ENCODE measurements around the gene RSPRY1. TPM values are rescaled to one million over a fixed set of nuclear protein-coding genes. Genes with fewer than 3 reads are reported as not detected.
A peak's percentile ranks its signal among the peaks of the same experiment; 100 is the strongest.

Gene RSPRY1
- total and polyA plus RNA-seq, 12 donors = 7.7 to 43.5 (median 25.5) TPM

GRCh38 chr16:57284209-57284951 lies 98.3 kb downstream of the RSPRY1 start, which contains the start of gene PLLP:
PLLP (minus strand) TSS chr16:57284672; CDS start chr16:57284540, 132 bp downstream.
- WGBS, 4 donors = 0 to 4% (median 2%) methylated on average over 18 to 95 of the region's 95 CpGs
- peak in 4 of 7 donors; percentile 33 to 42 (median 39) for DNase-seq
- no peaks in the 10 kb centered on the region for H3K36me3 ChIP-seq (replicated peaks in 1 of 2)
- H3K4me3 ChIP-seq = peak within 1 kb of the TSS in 2 of 4 donors; percentile 33 to 48
- H3K27ac ChIP-seq = no peak within 1 kb of the TSS
- peaks cover 16 to 18% of the 10 kb centered on the region in 2 donors for H3K4me1 ChIP-seq (replicated peaks in 1 of 2)
- no peaks in the 10 kb centered on the region for H3K27me3 ChIP-seq
- H3K9me3 ChIP-seq (replicated peaks in 1 of 3) = no peaks in the 10 kb centered on the region
- intact Hi-C loops (cut with DNase I) = loop anchor here in 1 of 2 donors (10.0 kb wide), 1 partner anchor 190 kb away; the partner anchor contains the start of gene CPNE2
- TF ChIP-seq POLR2A (IDR thresholded peaks at IDR 0.05) = no peak
- no peak for TF ChIP-seq CTCF (IDR thresholded peaks at IDR 0.05)

- intact Hi-C loops (cut with DNase I) = loop anchor here in 1 of 2 donors (10.0 kb wide), 1 partner anchor 190 kb away; the partner anchor contains the start of gene CPNE2
- H3K27ac ChIP-seq = no peak overlapping the region
Observed at GRCh38 chr16:57284952-57285363, 98.8 kb downstream of the RSPRY1 start.

GRCh38 chr16:57285379-57285778 lies 99.2 kb downstream of the RSPRY1 start:
- Histone ChIP-seq H3K36me3 (replicated peaks in 1 of 2) (no peaks in the 10 kb centered on the region), H3K27ac (no peak overlapping the region), H3K27me3 (no peaks in the 10 kb centered on the region), H3K4me3 (no peak overlapping the region), H3K4me1 (replicated peaks in 1 of 2) (peaks cover 12 to 18% of the 10 kb centered on the region in 2 donors), H3K9me3 (replicated peaks in 1 of 3) (no peaks in the 10 kb centered on the region)
- intact Hi-C loops (cut with DNase I) = loop anchor here in 1 of 2 donors (10.0 kb wide), 1 partner anchor 191 kb away; the partner anchor contains the start of gene CPNE2
- TF ChIP-seq POLR2A (IDR thresholded peaks at IDR 0.05) (no peak), CTCF (IDR thresholded peaks at IDR 0.05) (no peak)
- DNase-seq = no peak
- WGBS, 4 donors = 75 to 92% (median 83%) methylated on average over 5 of the region's 5 CpGs

More at GRCh38 chr16:57284952-57285363, 98.8 kb downstream of the RSPRY1 start:
- DNase-seq = no peak
- Histone ChIP-seq H3K4me1 (replicated peaks in 1 of 2) (peaks cover 15 to 18% of the 10 kb centered on the region in 2 donors), H3K4me3 (peak overlapping the region in 2 of 4 donors; percentile 33 to 48), H3K9me3 (replicated peaks in 1 of 3) (no peaks in the 10 kb centered on the region), H3K36me3 (replicated peaks in 1 of 2) (no peaks in the 10 kb centered on the region), H3K27me3 (no peaks in the 10 kb centered on the region)
- no peak for TF ChIP-seq POLR2A (IDR thresholded peaks at IDR 0.05)
- no peak for TF ChIP-seq CTCF (IDR thresholded peaks at IDR 0.05)
- WGBS, 4 donors = 17 to 40% (median 26%) methylated on average over 10 to 22 of the region's 22 CpGs

GRCh38 chr16:57289391-57290257 lies 103.5 kb downstream of the RSPRY1 start:
- 70 to 77% (median 73%) methylated on average over 14 of the region's 14 CpGs for WGBS, 4 donors
- no peaks in the 10 kb centered on the region for H3K36me3 ChIP-seq (replicated peaks in 1 of 2)
- no peak for DNase-seq
- intact Hi-C loops (cut with DNase I) = loop anchor here in 1 of 2 donors (10.0 kb wide), 1 partner anchor 195 kb away; the partner anchor contains the start of gene CPNE2
- no peaks in the 10 kb centered on the region for H3K27me3 ChIP-seq
- H3K27ac ChIP-seq = peak overlapping the region in 1 of 5 donors; percentile 3
- H3K4me3 ChIP-seq = no peak overlapping the region
- no peaks in the 10 kb centered on the region for H3K9me3 ChIP-seq (replicated peaks in 1 of 3)
- no peak for TF ChIP-seq POLR2A (IDR thresholded peaks at IDR 0.05)
- peaks cover 4 to 13% of the 10 kb centered on the region in 2 donors for H3K4me1 ChIP-seq (replicated peaks in 1 of 2)

Other genes with a start within 250 kb of the RSPRY1 start
- 1 to 10 TPM; 1.3 to 7.9 (median 2.8) TPM for gene CETP, start 224.4 kb upstream of the RSPRY1 start, total RNA-seq
- gene CETP, start 224.4 kb upstream of the RSPRY1 start, polyA plus RNA-seq = 1 to 10 TPM; 1.2 to 4.1 (median 2.3) TPM
- gene NLRC5, start 196.8 kb upstream of the RSPRY1 start, total RNA-seq = 10 to 100 TPM in 8 of 9 donors, 1 to 10 TPM in 1; 6.0 to 44.8 (median 26.1) TPM
- gene NLRC5, start 196.8 kb upstream of the RSPRY1 start, polyA plus RNA-seq = 10 to 100 TPM; 14.7 to 89.0 (median 58.6) TPM
- gene CPNE2, start 93.7 kb upstream of the RSPRY1 start, total RNA-seq = 10 to 100 TPM; 11.8 to 43.6 (median 16.6) TPM
- gene CPNE2, start 93.7 kb upstream of the RSPRY1 start, polyA plus RNA-seq = 10 to 100 TPM in 2 of 3 donors, 1 to 10 TPM in 1; 9.6 to 36.7 (median 29.4) TPM
- 10 to 100 TPM; 32.9 to 75.0 (median 66.5) TPM for gene PSME3IP1, start 290 bp upstream of the RSPRY1 start, total RNA-seq
- 100 to 1,000 TPM in 1 of 3 donors, 10 to 100 TPM in 2; 67.9 to 129 (median 78.6) TPM for gene PSME3IP1, start 290 bp upstream of the RSPRY1 start, polyA plus RNA-seq
- gene ARL2BP, start 58.9 kb downstream of the RSPRY1 start, total RNA-seq = 100 to 1,000 TPM in 1 of 9 donors, 10 to 100 TPM in 8; 47.9 to 116 (median 58.2) TPM
- gene ARL2BP, start 58.9 kb downstream of the RSPRY1 start, polyA plus RNA-seq = 100 to 1,000 TPM in 1 of 3 donors, 10 to 100 TPM in 2; 32.6 to 136 (median 35.2) TPM
- 1 to 10 TPM; 1.0 to 10.0 (median 2.7) TPM for gene PLLP, start 98.3 kb downstream of the RSPRY1 start, total RNA-seq
- 1 to 10 TPM; 1.5 to 7.0 (median 2.7) TPM for gene PLLP, start 98.3 kb downstream of the RSPRY1 start, polyA plus RNA-seq
- gene CCL22, start 172.5 kb downstream of the RSPRY1 start, total RNA-seq = 1 to 10 TPM in 2 of 9 donors, under 1 TPM in 4, not detected in 3; 0.14 to 3.0 (median 0.45) TPM
- gene CCL22, start 172.5 kb downstream of the RSPRY1 start, polyA plus RNA-seq = 1 to 10 TPM in 1 of 3 donors, under 1 TPM in 2; 0.03 to 2.6 (median 0.08) TPM
- gene CX3CL1, start 186.2 kb downstream of the RSPRY1 start, total RNA-seq = 10 to 100 TPM in 1 of 9 donors, 1 to 10 TPM in 8; 3.3 to 14.1 (median 7.0) TPM
- 1 to 10 TPM; 1.9 to 7.2 (median 6.0) TPM for gene CX3CL1, start 186.2 kb downstream of the RSPRY1 start, polyA plus RNA-seq
- not detected for gene CCL17, start 218.4 kb downstream of the RSPRY1 start, total RNA-seq
- not detected for gene CCL17, start 218.4 kb downstream of the RSPRY1 start, polyA plus RNA-seq

Measured in adrenal gland (tissue), 12 donors.